A549 (cell line): ENCODE results near the gene SMAD6. TPM values are rescaled to one million over a fixed set of nuclear protein-coding genes. Genes with fewer than 3 reads are reported as not detected.

Experiments used
- ATAC-seq, 2 experiments: fragments of 200-7000 bp in 1 of 2; fragments of >200 bp in 1 of 2; cut with Nextera tagmentation in 1 of 2; cut with Tn5 transposase in 1 of 2; 3 replicates each; pipeline versions ENCODE4 v1.8.0 to v1.9.1; 2018 to 2020; ENCODE audit warnings: mild to moderate bottlenecking in 1 of 2, moderate library complexity in 1 of 2
- CTCF ChIA-PET: fragments of 300-600 bp; sonication (Branson Sonifier 250); formaldehyde crosslinking; extraction: SDS; loops from one replicate; lab custom pipeline; 2021; ENCODE audit warnings: antibody characterized with exemption, inconsistent platforms; lab: Yijun Ruan, JAX
- POLR2A ChIA-PET: fragments of 350-600 bp; formaldehyde crosslinking; extraction: SDS; loops from one replicate; lab custom pipeline; 2021; ENCODE audit warnings: antibody characterized with exemption, inconsistent platforms; lab: Yijun Ruan, JAX
- DNase-seq, 2 experiments: peaks; one replicate each; pipeline versions ENCODE4 v3.0.0 to v3.0.0-alpha.2; 2011 to 2016; ENCODE audit warnings: low read depth in 1 of 2, low spot score in 1 of 2
- FAIRE-seq: peaks from 2 replicates; lab custom pipeline; 2011; peaks lifted over from hg19 to GRCh38; lab: Jason Lieb, UNC
- H3K27ac ChIP-seq, 2 experiments: fragments of >200 bp; sonication (Bioruptor Twin); formaldehyde crosslinking; 3 replicates each; pipeline ENCODE4 v1.5.1; 2016 to 2017
- H3K4me1 ChIP-seq: fragments of >200 bp; sonication (Bioruptor Twin); formaldehyde crosslinking; 3 replicates; pipeline ENCODE4 v1.6.1; 2016
- H3K4me2 ChIP-seq: fragments of >200 bp; sonication (Bioruptor Twin); formaldehyde crosslinking; 3 replicates; pipeline ENCODE4 v1.6.1; 2016
- H3K4me3 ChIP-seq: fragments of >200 bp; sonication (Bioruptor Twin); formaldehyde crosslinking; 3 replicates; pipeline ENCODE4 v1.5.1; 2016
- H3K9me3 ChIP-seq: fragments of >200 bp; sonication (Bioruptor Twin); formaldehyde crosslinking; 3 replicates; pipeline ENCODE4 v1.6.1; 2016
- BCL3 ChIP-seq: fragments of >200 bp; sonication (Bioruptor Twin); formaldehyde crosslinking; IDR thresholded peaks from 3 replicates; pipeline ENCODE4 v1.6.1; 2016
- BHLHE40 ChIP-seq: IDR thresholded peaks from 2 replicates; pipeline ENCODE4 v1.6.1; 2012; ENCODE audit warnings: low read depth, low read length, inconsistent platforms
- CBX2 ChIP-seq: fragments of 200-600 bp; sonication (generic); IDR thresholded peaks from 2 replicates; pipeline ENCODE4 v1.6.1; 2016; ENCODE audit warnings: low read depth, mild to moderate bottlenecking, borderline replicate concordance
- CEBPB ChIP-seq, 2 experiments: fragments of >200 bp in 1 of 2; sonication (Bioruptor Twin) in 1 of 2; formaldehyde crosslinking in 1 of 2; IDR thresholded peaks; 2 replicates each; pipeline ENCODE4 v1.6.1; 2012 to 2016
- CHD2 ChIP-seq: fragments of 150-350 bp; IDR thresholded peaks from 2 replicates; pipeline ENCODE4 v1.6.1; 2014; ENCODE audit warnings: low read length; ENCODE audit not compliant: partially characterized antibody
- EHF ChIP-seq: fragments of 250-450 bp; sonication (Bioruptor Pico); IDR thresholded peaks from 2 replicates; pipeline ENCODE4 v1.5.0; 2020; ENCODE audit warnings: mild to moderate bottlenecking
- FOXS1 ChIP-seq: fragments of 250-450 bp; sonication (Bioruptor Pico); IDR thresholded peaks from 2 replicates; pipeline ENCODE4 v1.5.0; 2020; ENCODE audit warnings: mild to moderate bottlenecking, moderate library complexity
- HOXA7 ChIP-seq: fragments of 250-450 bp; sonication (Bioruptor Pico); IDR thresholded peaks from 2 replicates; pipeline ENCODE4 v1.5.0; 2020; ENCODE audit warnings: mild to moderate bottlenecking, moderate library complexity
- KDM1A ChIP-seq: fragments of 200-600 bp; sonication (generic); IDR thresholded peaks from 2 replicates; pipeline ENCODE4 v1.6.1; 2016; ENCODE audit warnings: low read depth, mild to moderate bottlenecking
- PBX3 ChIP-seq: IDR thresholded peaks from 2 replicates; pipeline ENCODE4 v1.6.1; 2012
- RARB ChIP-seq: fragments of 250-450 bp; sonication (Bioruptor Pico); IDR thresholded peaks from 2 replicates; pipeline ENCODE4 v1.8.0; 2021; ENCODE audit warnings: mild to moderate bottlenecking, moderate library complexity
- REST ChIP-seq: fragments of 200-600 bp; sonication (generic); IDR thresholded peaks from 2 replicates; pipeline ENCODE4 v1.6.1; 2016; ENCODE audit warnings: antibody characterized with exemption, mild to moderate bottlenecking, moderate library complexity
- SMC3 ChIP-seq: fragments of >200 bp; sonication (Bioruptor Twin); formaldehyde crosslinking; IDR thresholded peaks from 3 replicates; pipeline ENCODE4 v1.6.1; 2018; ENCODE audit warnings: inconsistent platforms
- TFCP2L1 ChIP-seq: fragments of 250-450 bp; sonication (Bioruptor Pico); IDR thresholded peaks from 2 replicates; pipeline ENCODE4 v1.5.0; 2021; ENCODE audit warnings: mild to moderate bottlenecking
- TP53 ChIP-seq: fragments of 250-450 bp; sonication (Bioruptor Pico); IDR thresholded peaks from 2 replicates; pipeline ENCODE4 v1.5.0; 2021; ENCODE audit warnings: mild to moderate bottlenecking, moderate library complexity
- ZFP36 ChIP-seq: fragments of 450-650 bp; IDR thresholded peaks from 2 replicates; pipeline ENCODE4 v1.6.1; 2014; ENCODE audit warnings: borderline replicate concordance; ENCODE audit not compliant: partially characterized antibody
- ZSCAN20 ChIP-seq: fragments of 250-450 bp; sonication (Bioruptor Pico); IDR thresholded peaks from 2 replicates; pipeline ENCODE4 v1.8.0; 2022; ENCODE audit warnings: mild to moderate bottlenecking, moderate library complexity
- WGBS: methylation state at CpG from one replicate; pipeline ENCODE4 v1.1.6; 2017; ENCODE audit errors: missing lambda C conversion rate; 5-methylcytosine and 5-hydroxymethylcytosine counted together
- polyA plus RNA-seq, 4 experiments: library from polyadenylated mRNA; depleted of rRNA in 3 of 4; stranded (reverse); fragments of >200 nt; fragmentation: RNase III in 1 of 4; extraction: RNeasy Plus Mini Kit Qiagen cat#74134 plus additional on column Dnase treatment in 1 of 4; gene quantifications; 2 replicates in 3 of 4; 3 replicates in 1 of 4; pipeline ENCODE4 v1.2.3, GENCODE V29; 2011 to 2017

SMAD6 gene
- polyA plus RNA-seq, 2 of the 4 experiments (the other 2 are of a cell fraction) = 9.6 to 46.6 TPM

- TF ChIP-seq FOXS1 (no peak), BHLHE40 (no peak), CHD2 (no peak), HOXA7 (CRISPR knock-in tag) (no peak), TP53 (no peak)
Observed at GRCh38 chr15:66783725-66784124, 81.7 kb downstream of the SMAD6 start (continued).

- FAIRE-seq = no peak
- no peak for DNase-seq
Observed at GRCh38 chr15:66784174-66784573, 82.1 kb downstream of the SMAD6 start.

GRCh38 chr15:66785637-66786036 lies 83.6 kb downstream of the SMAD6 start:
- CTCF ChIA-PET = interaction anchor here (1.1 to 22.8 kb wide), 3 partner anchors 13 to 64 kb away, joined by 3 to 465 read pairs (median 140); no protein-coding TSS in a partner anchor
- WGBS = 76% methylated on average over 5 of the region's 5 CpGs
- Histone ChIP-seq H3K4me3 (no peak overlapping the region), H3K27ac (peak overlapping the region in 1 of 2 experiments; percentile 45; a peak in 2 of 6 replicates), H3K9me3 (no peaks in the 10 kb centered on the region), H3K4me2 (no peak overlapping the region), H3K4me1 (peaks cover 19% of the 10 kb centered on the region; the same call in 2 of the 3 replicates)
- POLR2A ChIA-PET = no interaction called here
- ATAC-seq (peak in 1 of 2 experiments; percentile 16; a peak in 3 of 6 replicates), DNase-seq (no peak), FAIRE-seq (no peak)
- no peak for TF ChIP-seq ZFP36

More at GRCh38 chr15:66784174-66784573, 82.1 kb downstream of the SMAD6 start:
- H3K9me3 ChIP-seq = no peaks in the 10 kb centered on the region
- no peak for TF ChIP-seq PBX3
- TF ChIP-seq RARB (CRISPR knock-in tag) = no peak
- TF ChIP-seq, all 56 proteins: peak for 0
- POLR2A ChIA-PET = no interaction called here
- CTCF ChIA-PET = interaction anchor here (1.0 to 22.8 kb wide), 7 partner anchors 11 to 520 kb away, joined by 3 to 465 read pairs (median 3); no protein-coding TSS in a partner anchor
- peak overlapping the region in 1 of 2 experiments; percentile 2; a peak in 1 of 6 replicates for H3K27ac ChIP-seq
- peaks cover 31% of the 10 kb centered on the region for H3K4me1 ChIP-seq
- H3K4me3 ChIP-seq = no peak overlapping the region
- 98% methylated on average over 4 of the region's 4 CpGs for WGBS
- ATAC-seq = no peak
- no peak overlapping the region for H3K4me2 ChIP-seq

GRCh38 chr15:66786222-66786621 lies 84.2 kb downstream of the SMAD6 start:
- Histone ChIP-seq H3K27ac (peak overlapping the region in 1 of 2 experiments; percentile 45; a peak in 2 of 6 replicates), H3K9me3 (no peaks in the 10 kb centered on the region), H3K4me3 (no peak overlapping the region), H3K4me2 (no peak overlapping the region), H3K4me1 (peaks cover 19% of the 10 kb centered on the region; the same call in 2 of the 3 replicates)
- FAIRE-seq = no peak
- CTCF ChIA-PET = interaction anchor here (1.0 to 22.8 kb wide), 3 partner anchors 8 to 63 kb away, joined by 5 to 465 read pairs (median 140); no protein-coding TSS in a partner anchor
- POLR2A ChIA-PET = no interaction called here
- no peak; a peak in 1 of 6 replicates for ATAC-seq
- no peak for TF ChIP-seq REST
- TF ChIP-seq CEBPB (IDR thresholded peaks at IDR 0.05) = no peak
- no peak for TF ChIP-seq ZFP36
- no peak for TF ChIP-seq CBX2
- TF ChIP-seq TFCP2L1 = no peak
- no peak for TF ChIP-seq BCL3
- TF ChIP-seq EHF (CRISPR knock-in tag) = no peak
- no peak for TF ChIP-seq SMC3
- TF ChIP-seq ZSCAN20 (CRISPR knock-in tag) = no peak
- TF ChIP-seq KDM1A = no peak
- TF ChIP-seq PBX3 = no peak
- 87% methylated on average over 4 of the region's 4 CpGs for WGBS
- DNase-seq = no peak
